GM12864 (cell line): Measurements from ENCODE around the gene CRTC1.
A peak's percentile ranks its signal among the peaks of the same experiment; 100 is the strongest.
"Not testable (repeated sequence)": the region's sequence is repeated elsewhere in the genome, so short reads cannot be mapped to it uniquely, and the experiment has no call there.

Source experiments
- DNase-seq: peaks from one replicate; pipeline ENCODE4 v3.0.0-alpha.2; 2011; ENCODE audit warnings: low read depth
- H3K4me3 ChIP-seq: 2 replicates; pipeline ENCODE4 v1.5.1; 2011; ENCODE audit warnings: mild to moderate bottlenecking, low read depth, low read length, control low read depth
- CTCF ChIP-seq: IDR thresholded peaks from 2 replicates; pipeline ENCODE4 v1.5.1; 2011; ENCODE audit warnings: low read depth, mild to moderate bottlenecking, moderate library complexity, low read length, control low read depth, inconsistent platforms; ENCODE audit errors: missing control alignments

The CRTC1 gene

GRCh38 chr19:18719541-18719940 is 36.1 kb downstream of the CRTC1 start:
- no peak for TF ChIP-seq CTCF
- no peak overlapping the region for H3K4me3 ChIP-seq
- no peak for DNase-seq

- DNase-seq, result no peak
- no peak overlapping the region for H3K4me3 ChIP-seq
- no peak for TF ChIP-seq CTCF
Observed at GRCh38 chr19:18723871-18724377, 40.4 kb downstream of the CRTC1 start.

- TF ChIP-seq CTCF, result no peak
- no peak overlapping the region for H3K4me3 ChIP-seq
- DNase-seq, result no peak
Observed at GRCh38 chr19:18725841-18726770, 42.6 kb downstream of the CRTC1 start.

- H3K4me3 ChIP-seq, result no peak overlapping the region
- DNase-seq, result no peak
- TF ChIP-seq CTCF, result no peak
Observed at GRCh38 chr19:18726846-18727245, 43.4 kb downstream of the CRTC1 start.

DNA sequence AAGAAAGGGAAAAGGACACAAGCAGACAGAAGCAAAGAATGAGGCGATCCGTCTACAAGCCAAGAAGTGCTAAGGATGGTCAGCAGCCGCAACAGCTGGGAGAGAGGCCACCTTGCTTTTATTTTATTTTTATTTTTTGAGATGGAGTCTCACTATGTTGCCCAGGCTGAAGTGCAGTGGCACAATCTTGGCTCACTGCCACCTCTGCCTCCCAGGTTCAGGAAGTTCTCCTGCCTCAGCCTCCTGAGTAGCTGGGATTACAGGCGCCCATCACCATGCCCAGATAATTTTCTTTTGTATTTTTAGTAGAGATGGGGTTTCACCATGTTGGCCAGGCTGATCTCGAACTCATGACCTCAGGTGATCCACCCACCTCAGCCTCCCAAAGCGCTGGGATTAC is 44.1 kb downstream of the CRTC1 start:
- DNase-seq, result not testable (repeated sequence)

GRCh38 chr19:18729933-18730530 is 46.6 kb downstream of the CRTC1 start:
- DNase-seq, result no peak
- no peak overlapping the region for H3K4me3 ChIP-seq
- no peak for TF ChIP-seq CTCF

More for the DNA sequence above, 44.1 kb downstream of the CRTC1 start:
- not testable (repeated sequence) for H3K4me3 ChIP-seq

DNA sequence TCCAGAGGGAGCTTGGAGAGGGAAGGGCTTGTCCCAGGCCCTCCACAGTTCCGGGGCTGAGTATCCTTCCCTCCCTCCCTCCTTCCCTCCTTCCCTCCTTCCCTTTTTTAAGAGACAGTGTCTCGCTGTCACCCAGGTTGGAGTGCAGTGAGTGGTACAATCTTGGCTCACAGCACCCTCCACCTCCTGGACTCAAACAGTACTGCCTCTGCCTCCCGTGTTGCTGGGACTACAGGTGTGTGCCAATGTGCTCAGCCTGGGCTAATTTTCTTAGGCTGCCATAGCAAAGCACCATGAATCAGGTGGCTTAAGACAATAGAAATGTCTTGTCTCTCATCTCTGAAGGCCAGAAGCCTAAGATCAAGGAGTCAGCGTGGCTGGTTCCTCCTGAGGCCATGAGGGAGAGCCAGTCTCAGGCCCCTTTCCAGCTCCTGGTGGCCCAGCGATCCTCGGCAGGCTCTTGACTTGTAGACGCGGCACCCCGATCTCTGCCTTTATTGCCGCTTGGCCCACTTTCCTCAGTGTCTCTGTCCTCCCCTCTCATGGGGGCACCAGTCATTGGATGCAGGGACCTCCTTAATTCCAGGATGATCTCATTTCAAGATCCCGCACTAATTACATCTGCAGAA is 47.5 kb downstream of the CRTC1 start:
- no peak for DNase-seq

More for the DNA sequence above, 47.5 kb downstream of the CRTC1 start:
- TF ChIP-seq CTCF, result peak; percentile 12
- H3K4me3 ChIP-seq, result no peak overlapping the region
